Stimulated activated CD4-positive, alpha-beta T cell treated with anti-CD3 and anti-CD28 coated beads, TNF-alpha, amount 100 ng/mL, for 24 hours (primary cell): ENCODE data around the gene PROSER3.
"Not testable (repeated sequence)": the region's sequence is repeated elsewhere in the genome, so short reads cannot be mapped to it uniquely, and the experiment has no call there.

Experiments
- DNase-seq, 3 experiments: peaks; one replicate each; pipeline ENCODE4 v3.0.0-alpha.2; 2020; ENCODE audit warnings: low read depth in 3 of 3

The PROSER3 gene

GRCh38 chr19:35789978-35790944 is 32.3 kb downstream of the PROSER3 start:
- DNase-seq: no peak

GRCh38 chr19:35790981-35791813 is 33.2 kb downstream of the PROSER3 start:
- no peak for DNase-seq

GRCh38 chr19:35791814-35792279 is 33.9 kb downstream of the PROSER3 start:
- DNase-seq: no peak

- DNase-seq: no peak
Measured at GRCh38 chr19:35792312-35792711, 34.3 kb downstream of the PROSER3 start.

GRCh38 chr19:35792888-35793287 is 34.9 kb downstream of the PROSER3 start:
- DNase-seq: no peak

- DNase-seq: no peak
Measured at GRCh38 chr19:35793381-35794165, 35.6 kb downstream of the PROSER3 start.

- not testable (repeated sequence) for DNase-seq
Measured at GRCh38 chr19:35795564-35795963, 37.6 kb downstream of the PROSER3 start.

GRCh38 chr19:35796645-35797542 is 38.9 kb downstream of the PROSER3 start:
- no peak for DNase-seq

- peak in 1 of 3 experiments; percentile 12 for DNase-seq
Measured at GRCh38 chr19:35797663-35798062, 39.7 kb downstream of the PROSER3 start.

GRCh38 chr19:35801828-35802227 is 43.9 kb downstream of the PROSER3 start:
- no peak for DNase-seq

GRCh38 chr19:35805526-35806102 is 47.6 kb downstream of the PROSER3 start:
- no peak for DNase-seq

GRCh38 chr19:35806597-35806996 is 48.6 kb downstream of the PROSER3 start:
- no peak for DNase-seq

GRCh38 chr19:35807633-35808032 is 49.7 kb downstream of the PROSER3 start:
- no peak for DNase-seq

- no peak for DNase-seq
Measured at GRCh38 chr19:35811317-35812219, 53.6 kb downstream of the PROSER3 start.

- DNase-seq: no peak
Measured at GRCh38 chr19:35812220-35813042, 54.5 kb downstream of the PROSER3 start, which contains the start of gene PRODH2. TSS of gene PRODH2 (minus strand) at chr19:35812845. CDS start at chr19:35812805, 40 bp downstream.

GRCh38 chr19:35813043-35813890 is 55.3 kb downstream of the PROSER3 start:
- DNase-seq: no peak

GRCh38 chr19:35816262-35816661 is 58.3 kb downstream of the PROSER3 start:
- no peak for DNase-seq
